IMR-90 (cell line): ENCODE results near the gene PCSK1N. TPM values are rescaled to one million over a fixed set of nuclear protein-coding genes. Genes with fewer than 3 reads are reported as not detected.

Experiments used
- ATAC-seq: fragments of 200-7000 bp; cut with Tn5 transposase; 2 replicates; pipeline ENCODE4 v1.9.1; 2020; ENCODE audit warnings: low read depth, mild to moderate bottlenecking, moderate library complexity
- BruUV-seq: library from RNA; stranded (reverse); fragments of 400-500 nt; replicated peaks from 2 replicates; lab custom pipeline; 2021; lab: Mats Ljungman, UMichigan
- CTCF ChIA-PET: fragments of 300-600 bp; formaldehyde crosslinking; extraction: SDS; loops from one replicate; lab custom pipeline; 2021; ENCODE audit warnings: antibody characterized with exemption; lab: Yijun Ruan, JAX
- POLR2A ChIA-PET: fragments of 300-600 bp; sonication (Branson Sonifier 250); formaldehyde crosslinking; loops from one replicate; lab custom pipeline; 2022; ENCODE audit warnings: antibody characterized with exemption; ENCODE audit not compliant: unreplicated experiment; lab: Charles Lee
- DNase-seq: peaks from one replicate; pipeline ENCODE4 v3.0.0; 2013
- H2AFZ ChIP-seq: replicated peaks from 2 replicates; pipeline ENCODE3; 2013; ENCODE audit warnings: low read length, mild to moderate bottlenecking; ENCODE audit not compliant: poor library complexity
- H2AK5ac ChIP-seq: 2 replicates; pipeline ENCODE4 v1.6.1; 2013; ENCODE audit warnings: low read depth, low read length, inconsistent platforms
- H2AK9ac ChIP-seq: replicated peaks from 2 replicates; pipeline ENCODE3; 2013; ENCODE audit warnings: mild to moderate bottlenecking, low read depth, low read length, moderate library complexity; ENCODE audit not compliant: poor library complexity
- H2BK120ac ChIP-seq: 2 replicates; pipeline ENCODE4 v1.6.1; 2013; ENCODE audit warnings: low read depth, low read length, inconsistent platforms
- H2BK15ac ChIP-seq: 3 replicates; pipeline ENCODE4 v1.6.1; 2013; ENCODE audit warnings: low read depth, low read length, inconsistent platforms
- H2BK20ac ChIP-seq: 2 replicates; pipeline ENCODE4 v1.6.1; 2013; ENCODE audit warnings: low read depth, mild to moderate bottlenecking, inconsistent platforms, low read length, moderate library complexity
- H2BK5ac ChIP-seq: 2 replicates; pipeline ENCODE4 v1.6.1; 2013; ENCODE audit warnings: mild to moderate bottlenecking, low read depth, low read length, inconsistent platforms; ENCODE audit not compliant: poor library complexity, severe bottlenecking
- H3K14ac ChIP-seq: replicated peaks from 2 replicates; pipeline ENCODE4 v1.6.1; 2013; ENCODE audit warnings: low read depth, low read length, inconsistent platforms
- H3K18ac ChIP-seq: 2 replicates; pipeline ENCODE4 v1.6.1; 2013; ENCODE audit warnings: low read depth, low read length, control low read depth
- H3K23ac ChIP-seq: 2 replicates; pipeline ENCODE4 v1.6.1; 2013; ENCODE audit warnings: low read depth, low read length, inconsistent platforms
- H3K27ac ChIP-seq: 2 replicates; pipeline ENCODE4 v1.5.1; 2013; ENCODE audit warnings: mild to moderate bottlenecking, control low read depth, low read length; ENCODE audit not compliant: insufficient read depth
- H3K27me3 ChIP-seq: 2 replicates; pipeline ENCODE4 v1.6.1; 2013; ENCODE audit warnings: low read length; ENCODE audit not compliant: control insufficient read depth, insufficient read depth
- H3K36me3 ChIP-seq: 2 replicates; pipeline ENCODE4 v1.6.1; 2013; ENCODE audit warnings: low read length, mixed read lengths; ENCODE audit not compliant: control insufficient read depth, insufficient read depth
- H3K4ac ChIP-seq: 2 replicates; pipeline ENCODE4 v1.6.1; 2013; ENCODE audit warnings: low read depth, low read length, inconsistent platforms
- H3K4me1 ChIP-seq: 2 replicates; pipeline ENCODE4 v1.6.1; 2013; ENCODE audit warnings: low read length, mixed read lengths; ENCODE audit not compliant: control insufficient read depth, insufficient read depth
- H3K4me2 ChIP-seq: 2 replicates; pipeline ENCODE4 v1.6.1; 2013; ENCODE audit warnings: low read depth, mild to moderate bottlenecking, control low read depth, low read length, moderate library complexity
- H3K4me3 ChIP-seq: 2 replicates; pipeline ENCODE4 v1.5.1; 2013; ENCODE audit warnings: low read depth, mild to moderate bottlenecking, control low read depth, low read length, moderate library complexity; ENCODE audit not compliant: insufficient read depth
- H3K56ac ChIP-seq: 2 replicates; pipeline ENCODE4 v1.6.1; 2013; ENCODE audit warnings: low read length, inconsistent platforms; ENCODE audit not compliant: insufficient read depth; ENCODE audit errors: extremely low read depth
- H3K79me1 ChIP-seq, 2 experiments: 2 replicates each; pipeline ENCODE4 v1.6.1; 2013; ENCODE audit warnings: low read length in 2 of 2, inconsistent platforms in 1 of 2, low read depth in 1 of 2
- H3K9ac ChIP-seq: 2 replicates; pipeline ENCODE4 v1.6.1; 2013; ENCODE audit warnings: low read depth, low read length, control low read depth
- H3K9me1 ChIP-seq: 2 replicates; pipeline ENCODE4 v1.6.1; 2013; ENCODE audit warnings: low read length, inconsistent platforms; ENCODE audit not compliant: insufficient read depth
- H3K9me3 ChIP-seq: 2 replicates; pipeline ENCODE4 v1.6.1; 2013; ENCODE audit warnings: low read length; ENCODE audit not compliant: control insufficient read depth, insufficient read depth
- H4K20me1 ChIP-seq: 2 replicates; pipeline ENCODE4 v1.6.1; 2013; ENCODE audit warnings: low read length, inconsistent platforms; ENCODE audit not compliant: insufficient read depth
- H4K5ac ChIP-seq: 2 replicates; pipeline ENCODE4 v1.6.1; 2013; ENCODE audit warnings: mild to moderate bottlenecking, low read depth, low read length, control low read depth
- H4K8ac ChIP-seq, 2 experiments: 2 replicates each; pipeline ENCODE4 v1.6.1; 2013; ENCODE audit warnings: low read depth in 2 of 2, low read length in 2 of 2, control low read depth in 1 of 2, inconsistent platforms in 1 of 2
- H4K91ac ChIP-seq: 2 replicates; pipeline ENCODE4 v1.6.1; 2013; ENCODE audit warnings: low read depth, low read length, inconsistent platforms; ENCODE audit not compliant: insufficient read depth
- BHLHE40 ChIP-seq: fragments of 150-350 bp; IDR thresholded peaks from 2 replicates; pipeline ENCODE4 v1.6.1; 2016; ENCODE audit warnings: mild to moderate bottlenecking, low read depth, low read length
- CEBPB ChIP-seq: IDR thresholded peaks from 2 replicates; pipeline ENCODE4 v1.6.1; 2012; ENCODE audit warnings: low read depth, low read length, improper control_type of control experiment
- CHD1 ChIP-seq: IDR thresholded peaks from 2 replicates; pipeline ENCODE4 v1.6.1; 2012; ENCODE audit warnings: low read depth, low read length, improper control_type of control experiment
- CTCF ChIP-seq: conservative IDR thresholded peaks from 2 replicates; pipeline ENCODE4 v1.5.1; 2012; ENCODE audit warnings: mild to moderate bottlenecking, low read depth, low read length, improper control_type of control experiment
- ELK1 ChIP-seq: fragments of 150-350 bp; IDR thresholded peaks from 2 replicates; pipeline ENCODE4 v1.6.1; 2016; ENCODE audit warnings: low read depth, mild to moderate bottlenecking, low read length, moderate library complexity, borderline replicate concordance
- FOS ChIP-seq: fragments of 150-350 bp; IDR thresholded peaks from 2 replicates; pipeline ENCODE4 v1.6.1; 2016; ENCODE audit warnings: low read depth, low read length
- MAFK ChIP-seq: IDR thresholded peaks from 2 replicates; pipeline ENCODE4 v1.6.1; 2012; ENCODE audit warnings: low read depth, low read length, improper control_type of control experiment
- MAZ ChIP-seq: IDR thresholded peaks from 2 replicates; pipeline ENCODE4 v1.6.1; 2012; ENCODE audit warnings: low read depth, mild to moderate bottlenecking, low read length, improper control_type of control experiment, moderate library complexity, borderline replicate concordance
- MXI1 ChIP-seq: IDR thresholded peaks from 2 replicates; pipeline ENCODE4 v1.6.1; 2012; ENCODE audit warnings: low read depth, mild to moderate bottlenecking, low read length, moderate library complexity, borderline replicate concordance
- NFE2L2 ChIP-seq: fragments of 150-350 bp; IDR thresholded peaks from 2 replicates; pipeline ENCODE4 v1.6.1; 2016; ENCODE audit warnings: low read depth, mild to moderate bottlenecking, low read length
- POLR2A ChIP-seq: IDR thresholded peaks from 2 replicates; pipeline ENCODE4 v1.6.1; 2012; ENCODE audit warnings: mild to moderate bottlenecking, low read depth, low read length
- RAD21 ChIP-seq: IDR thresholded peaks from 2 replicates; pipeline ENCODE4 v1.6.1; 2012; ENCODE audit warnings: low read length, improper control_type of control experiment
- RCOR1 ChIP-seq: IDR thresholded peaks from 2 replicates; pipeline ENCODE4 v1.6.1; 2012; ENCODE audit warnings: mild to moderate bottlenecking, low read length, improper control_type of control experiment; ENCODE audit not compliant: insufficient replicate concordance
- RFX5 ChIP-seq: IDR thresholded peaks from 2 replicates; pipeline ENCODE4 v1.8.0; 2012; ENCODE audit warnings: low read depth, mild to moderate bottlenecking, low read length, moderate library complexity
- SMC3 ChIP-seq: fragments of 150-350 bp; IDR thresholded peaks from 2 replicates; pipeline ENCODE4 v1.6.1; 2016; ENCODE audit warnings: low read depth, mild to moderate bottlenecking, antibody characterized with exemption, low read length, moderate library complexity
- USF2 ChIP-seq: fragments of 150-350 bp; IDR thresholded peaks from 2 replicates; pipeline ENCODE4 v1.6.1; 2017; ENCODE audit warnings: mild to moderate bottlenecking, antibody characterized with exemption, low read length, low read depth
- WGBS, 2 experiments: methylation state at CpG; one replicate each; pipeline versions ENCODE4 v1.1.5 to v1.1.7; 2013; ENCODE audit warnings: missing lambda C conversion rate in 2 of 2; ENCODE audit not compliant: insufficient read length in 1 of 2; ENCODE audit errors: extremely low coverage in 2 of 2; 5-methylcytosine and 5-hydroxymethylcytosine counted together
- dilution Hi-C: fragments of 300-500 bp; cut with HindIII; formaldehyde crosslinking; loops from one replicate; pipeline ENCODE4 v1.14.3; 2018; ENCODE audit warnings: low sequenced_read_pairs; ENCODE audit not compliant: unreplicated experiment
- in situ Hi-C: fragments of 300-500 bp; cut with MboI; formaldehyde crosslinking; loops from 3 replicates; pipeline ENCODE4 v1.14.3; 2019; ENCODE audit warnings: low sequenced_read_pairs, inconsistent platforms, mixed read lengths
- intact Hi-C: fragments of 100-400 bp; cut with micrococcal nuclease; formaldehyde crosslinking; loops from 2 replicates; pipeline ENCODE4 v1.10.0; 2022
- polyA plus RNA-seq, 3 experiments: library from polyadenylated mRNA; depleted of rRNA; stranded (reverse); fragments of >200 nt; gene quantifications; 2 replicates each; pipeline ENCODE4 v1.2.3, GENCODE V29; 2012; ENCODE audit warnings: low replicate concordance in 1 of 3
- total RNA-seq: library from RNA; depleted of rRNA; stranded (reverse); fragments of >200 nt; gene quantifications from 2 replicates; pipeline ENCODE4 v1.2.3, GENCODE V29; 2012

PCSK1N gene
- total and polyA plus RNA-seq, 2 of the 4 experiments (the other 2 are of a cell fraction), result 0.12 TPM; not detected in 1

- Histone ChIP-seq H3K79me1 (no peaks in the 10 kb centered on the region), H2BK20ac (no peak overlapping the region), H2BK15ac (no peak overlapping the region), H2BK120ac (no peak overlapping the region), H4K91ac (no peak overlapping the region), H2BK5ac (no peak overlapping the region), H3K23ac (no peak overlapping the region), H3K9ac (no peak overlapping the region), H3K27me3 (peaks cover 4% of the 10 kb centered on the region), H3K9me1 (no peaks in the 10 kb centered on the region), H3K9me3 (no peaks in the 10 kb centered on the region; the same call in 1 of the 2 replicates), H3K56ac (no peak overlapping the region), H3K18ac (no peak overlapping the region), H3K4ac (no peak overlapping the region), H3K36me3 (no peaks in the 10 kb centered on the region), H4K8ac (no peak overlapping the region), H3K4me1 (no peaks in the 10 kb centered on the region), H3K27ac (no peak overlapping the region), H2AK5ac (no peak overlapping the region), H4K5ac (no peak overlapping the region), H3K14ac (no peak overlapping the region), H3K4me3 (no peak overlapping the region), H3K4me2 (no peak overlapping the region), H4K20me1 (no peaks in the 10 kb centered on the region), H2AK9ac (no peak overlapping the region), H2AFZ (no peak overlapping the region)
- 30% methylated on average over 2 of the region's 7 CpGs; no CpG with 5 or more reads in 1 of the 2 experiments for WGBS, 2 experiments
- dilution Hi-C loops (no loop called here), in situ Hi-C loops (no loop called here), intact Hi-C loops (no loop called here)
- POLR2A ChIA-PET, result no interaction called here
- TF ChIP-seq POLR2A, result no peak
- no peak for TF ChIP-seq USF2
- TF ChIP-seq MAFK, result no peak
- no peak for TF ChIP-seq RAD21
- TF ChIP-seq SMC3, result no peak
- TF ChIP-seq MXI1, result no peak
- TF ChIP-seq CTCF, result no peak
- no peak for TF ChIP-seq CHD1
- no peak for TF ChIP-seq ELK1
- no peak for TF ChIP-seq MAZ
- TF ChIP-seq NFE2L2, result no peak
- TF ChIP-seq BHLHE40, result no peak
- TF ChIP-seq RFX5, result no peak
- no peak for TF ChIP-seq RCOR1
- TF ChIP-seq CEBPB, result no peak
- no peak for TF ChIP-seq FOS
- no TSS peak for BruUV-seq
- CTCF ChIA-PET, result no interaction called here
- ATAC-seq, result no peak
- no peak for DNase-seq
These were observed 17.4 kb upstream of the PCSK1N start for GRCh38 chrX:48852857-48853256.
